HEK293 (cell line): ENCODE measurements around the gene TCERG1L.

Experiments
- ZNF121 ChIP-seq: fragments of 450-650 bp; formaldehyde crosslinking; IDR thresholded peaks from 2 replicates; pipeline ENCODE4 v1.5.1; 2016; ENCODE audit warnings: missing biosample characterization, missing genetic modification characterization
- TF ChIP-seq, protein P1 (sequence below): fragments of 450-650 bp; formaldehyde crosslinking; IDR thresholded peaks from 2 replicates; pipeline ENCODE4 v1.5.1; 2016; ENCODE audit warnings: missing biosample characterization, missing genetic modification characterization

GRCh38 chr10:131081786-131082185 lies 229.7 kb downstream of the TCERG1L start:
- TF ChIP-seq, protein P1, sequence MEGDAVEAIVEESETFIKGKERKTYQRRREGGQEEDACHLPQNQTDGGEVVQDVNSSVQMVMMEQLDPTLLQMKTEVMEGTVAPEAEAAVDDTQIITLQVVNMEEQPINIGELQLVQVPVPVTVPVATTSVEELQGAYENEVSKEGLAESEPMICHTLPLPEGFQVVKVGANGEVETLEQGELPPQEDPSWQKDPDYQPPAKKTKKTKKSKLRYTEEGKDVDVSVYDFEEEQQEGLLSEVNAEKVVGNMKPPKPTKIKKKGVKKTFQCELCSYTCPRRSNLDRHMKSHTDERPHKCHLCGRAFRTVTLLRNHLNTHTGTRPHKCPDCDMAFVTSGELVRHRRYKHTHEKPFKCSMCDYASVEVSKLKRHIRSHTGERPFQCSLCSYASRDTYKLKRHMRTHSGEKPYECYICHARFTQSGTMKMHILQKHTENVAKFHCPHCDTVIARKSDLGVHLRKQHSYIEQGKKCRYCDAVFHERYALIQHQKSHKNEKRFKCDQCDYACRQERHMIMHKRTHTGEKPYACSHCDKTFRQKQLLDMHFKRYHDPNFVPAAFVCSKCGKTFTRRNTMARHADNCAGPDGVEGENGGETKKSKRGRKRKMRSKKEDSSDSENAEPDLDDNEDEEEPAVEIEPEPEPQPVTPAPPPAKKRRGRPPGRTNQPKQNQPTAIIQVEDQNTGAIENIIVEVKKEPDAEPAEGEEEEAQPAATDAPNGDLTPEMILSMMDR (tag by site-specific recombination) = no peak
- no peak for TF ChIP-seq ZNF121 (tag by site-specific recombination)
